ENCODE measurements around the gene MAPK1. TPM values are rescaled to one million over a fixed set of nuclear protein-coding genes. Genes with fewer than 3 reads are reported as not detected.
"Not testable (repeated sequence)": the region's sequence is repeated elsewhere in the genome, so short reads cannot be mapped to it uniquely, and the experiment has no call there.

The MAPK1 gene
- total RNA-seq, 2 experiments from 2014 or later = 74.0 to 82.6 TPM

DNA sequence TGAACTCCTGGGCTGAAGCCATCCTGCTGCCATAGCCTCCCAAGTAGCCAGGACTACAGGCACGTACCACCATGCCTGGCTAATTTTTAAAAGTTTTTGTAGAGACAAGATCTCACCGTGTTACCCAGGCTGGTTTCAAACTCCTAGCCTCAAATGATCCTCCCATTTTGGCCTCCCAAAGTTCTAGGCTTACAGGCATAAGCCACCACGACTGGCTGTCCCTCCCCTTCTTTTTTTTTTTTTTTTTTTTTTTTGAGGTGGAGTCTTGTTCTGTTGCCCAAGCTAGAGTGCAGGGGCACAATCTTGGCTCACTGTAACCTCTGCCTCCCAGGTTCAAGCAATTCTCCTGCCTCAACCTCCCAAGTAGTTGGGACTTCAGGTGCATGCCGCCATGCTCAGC is 7.5 kb upstream of the MAPK1 start:
- H3K36me3 Mint-ChIP-seq (ENCODE audit: low read depth); H3K9me3 Mint-ChIP-seq; DNase-seq; H3K27me3 Mint-ChIP-seq (ENCODE audit: low read depth); intact Hi-C loops (cut with micrococcal nuclease); CTCF ChIA-PET; H3K4me3 Mint-ChIP-seq; H3K27ac Mint-ChIP-seq: not testable (repeated sequence)
- peaks cover 14% of the 10 kb centered on the region for H3K4me1 Mint-ChIP-seq (ENCODE audit: low read depth)

DNA sequence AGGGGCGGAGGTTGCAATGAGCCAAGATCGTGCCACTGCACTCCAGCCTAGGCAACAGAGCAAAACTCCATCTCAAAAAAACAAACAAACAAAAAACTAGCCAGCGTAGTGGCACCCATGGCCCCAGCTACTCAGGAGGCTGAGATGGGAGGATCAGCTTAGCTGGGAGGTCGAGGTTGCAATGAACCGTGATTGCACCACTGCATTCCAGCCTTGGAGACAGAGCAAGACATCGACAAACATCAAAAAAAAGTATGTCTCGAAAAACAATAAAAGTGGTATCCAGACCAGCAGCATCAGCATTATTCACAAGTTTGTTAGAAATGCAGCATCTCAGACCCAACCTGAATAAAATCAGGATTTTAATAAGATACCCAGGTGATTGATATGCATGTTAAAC is 6.2 kb upstream of the MAPK1 start:
- Mint-ChIP-seq H3K4me3 (no peak overlapping the region), H3K9me3 (no peaks in the 10 kb centered on the region), H3K4me1 (ENCODE audit: low read depth) (peaks cover 18% of the 10 kb centered on the region), H3K27ac (no peak overlapping the region), H3K27me3 (ENCODE audit: low read depth) (no peaks in the 10 kb centered on the region), H3K36me3 (ENCODE audit: low read depth) (no peaks in the 10 kb centered on the region)
- DNase-seq = no peak
- CTCF ChIA-PET = no interaction called here
- intact Hi-C loops (cut with micrococcal nuclease) = no loop called here

DNA sequence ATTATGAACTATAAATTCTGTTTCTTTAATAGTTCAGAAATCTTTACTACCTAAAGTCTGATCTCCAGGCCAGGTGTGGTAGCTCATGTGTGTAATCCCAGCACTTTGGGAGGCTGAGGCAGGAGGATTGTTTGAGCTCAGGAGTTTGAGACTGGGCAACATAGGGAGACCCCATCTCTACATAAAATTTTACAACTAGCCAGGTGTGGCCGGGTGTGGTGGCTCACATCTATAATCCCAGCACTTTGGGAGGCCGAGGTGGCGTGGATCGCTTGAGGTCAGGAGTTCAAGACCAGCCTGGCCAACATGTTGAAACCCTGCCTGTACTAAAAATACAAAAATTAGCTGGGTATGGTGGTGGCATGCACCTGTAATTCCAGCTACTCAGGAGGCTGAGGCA is 5.3 kb upstream of the MAPK1 start:
- DNase-seq; H3K27me3 Mint-ChIP-seq (ENCODE audit: low read depth); H3K4me3 Mint-ChIP-seq; H3K27ac Mint-ChIP-seq; intact Hi-C loops (cut with micrococcal nuclease); H3K9me3 Mint-ChIP-seq; CTCF ChIA-PET; H3K36me3 Mint-ChIP-seq (ENCODE audit: low read depth): not testable (repeated sequence)
- H3K4me1 Mint-ChIP-seq (ENCODE audit: low read depth) = peaks cover 25% of the 10 kb centered on the region

DNA sequence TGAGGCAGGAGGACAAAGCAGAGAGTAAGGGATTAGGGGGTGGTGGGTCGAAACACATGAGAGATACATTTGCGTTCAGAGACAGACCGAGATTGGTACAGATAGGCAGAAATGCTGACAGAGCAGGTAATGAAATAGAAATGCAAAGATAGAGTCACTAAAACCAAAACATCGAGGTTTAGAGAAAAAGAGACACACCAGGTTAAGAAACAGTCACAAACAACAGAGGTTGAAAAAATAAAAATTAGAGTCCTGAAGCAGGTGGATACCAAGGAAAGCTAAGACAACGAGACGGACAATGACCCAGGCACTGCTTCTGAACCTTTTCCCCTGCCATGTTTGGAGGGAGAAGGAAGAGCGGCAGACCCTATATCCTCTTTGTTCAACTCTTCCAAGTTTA is 1.2 kb upstream of the MAPK1 start:
- peak overlapping the region; percentile 82 for H3K4me3 Mint-ChIP-seq

DNA sequence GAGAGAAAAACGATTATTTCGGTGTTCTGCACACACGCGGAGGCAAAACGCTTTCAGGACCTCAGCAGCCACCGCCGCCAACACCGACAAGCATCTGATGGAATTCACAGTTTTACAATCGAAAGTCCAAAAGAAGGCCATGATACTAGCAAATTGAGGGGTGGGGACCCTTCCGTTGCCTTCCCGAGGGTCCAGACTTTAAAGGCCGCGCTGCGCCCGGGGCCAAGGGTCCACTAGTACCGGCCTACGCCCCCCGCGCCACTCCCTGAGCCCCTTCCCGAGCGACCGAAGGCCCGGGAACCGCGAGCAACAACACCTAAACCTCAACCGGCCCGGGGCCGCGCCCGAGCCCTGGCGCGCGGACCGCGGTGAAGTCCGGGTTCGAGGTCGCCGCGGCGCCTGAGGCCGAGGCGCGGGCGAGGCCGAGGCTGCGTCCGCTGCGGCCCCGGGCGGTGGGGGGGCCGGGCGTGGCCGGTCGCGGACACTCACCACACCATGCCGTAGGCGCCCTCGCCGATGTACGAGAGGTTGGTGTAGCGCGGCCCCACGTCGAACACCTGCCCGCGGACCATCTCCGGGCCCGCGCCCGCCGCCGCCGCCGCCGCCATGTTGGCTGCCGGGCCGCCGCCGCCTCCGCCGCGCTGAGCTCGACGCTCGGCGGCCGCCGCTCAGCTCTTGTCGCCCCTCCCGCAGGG is 465 bp downstream of the MAPK1 start:
- Mint-ChIP-seq H3K4me1 (ENCODE audit: low read depth) (peaks cover 48% of the 10 kb centered on the region), H3K4me3 (peak overlapping the region; percentile 91), H3K36me3 (ENCODE audit: low read depth) (peaks cover 10% of the 10 kb centered on the region), H3K9me3 (no peaks in the 10 kb centered on the region), H3K27ac (peak overlapping the region; percentile 97), H3K27me3 (ENCODE audit: low read depth) (no peaks in the 10 kb centered on the region)
- intact Hi-C loops (cut with micrococcal nuclease) = loop anchor here (1.0 to 10.0 kb wide), 3 partner anchors 200 to 862 kb away; partner anchors contain the start of genes PPIL2, THAP7 and YDJC
- DNase-seq = peak; percentile 39
- CTCF ChIA-PET = interaction anchor here (0.9 kb wide), 1 partner anchor 9 kb away, joined by 3 read pairs; no protein-coding TSS in a partner anchor

More for the DNA sequence above, 1.2 kb upstream of the MAPK1 start:
- Mint-ChIP-seq H3K4me1 (ENCODE audit: low read depth) (peaks cover 36% of the 10 kb centered on the region), H3K9me3 (no peaks in the 10 kb centered on the region), H3K27ac (peak overlapping the region; percentile 97), H3K27me3 (ENCODE audit: low read depth) (no peaks in the 10 kb centered on the region), H3K36me3 (ENCODE audit: low read depth) (peaks cover 5% of the 10 kb centered on the region)
- CTCF ChIA-PET = no interaction called here
- intact Hi-C loops (cut with micrococcal nuclease) = loop anchor here (1.0 to 10.0 kb wide), 6 partner anchors 8 to 864 kb away; partner anchors contain the start of genes PPIL2, THAP7 and YPEL1
- no peak for DNase-seq

DNA sequence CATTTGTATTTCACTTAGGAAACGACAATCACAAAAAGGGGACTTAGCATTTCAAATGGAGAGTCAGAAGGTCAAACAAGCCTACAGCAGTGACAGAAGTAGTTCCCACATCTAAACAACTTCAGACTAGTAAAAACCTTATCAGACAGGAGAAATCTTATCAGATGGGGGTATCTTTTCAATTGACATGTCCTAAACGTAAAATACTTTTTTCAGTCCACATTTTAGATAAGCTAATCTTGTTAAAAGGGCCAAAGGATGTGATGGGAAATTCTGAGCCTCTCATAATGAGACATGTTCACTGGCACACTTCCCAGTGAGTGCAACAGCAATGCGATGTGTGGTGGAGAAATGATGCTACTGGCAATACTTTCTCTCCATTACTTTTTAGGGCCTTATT is 2.4 kb downstream of the MAPK1 start:
- Mint-ChIP-seq H3K4me3 (no peak overlapping the region), H3K9me3 (no peaks in the 10 kb centered on the region), H3K27me3 (ENCODE audit: low read depth) (no peaks in the 10 kb centered on the region), H3K36me3 (ENCODE audit: low read depth) (peaks cover 10% of the 10 kb centered on the region), H3K27ac (no peak overlapping the region), H3K4me1 (ENCODE audit: low read depth) (peaks cover 65% of the 10 kb centered on the region)
- intact Hi-C loops (cut with micrococcal nuclease) = loop anchor here (1.0 to 10.0 kb wide), 3 partner anchors 73 to 860 kb away; partner anchors contain the start of genes PPIL2 and THAP7
- peak; percentile 71 for DNase-seq
- CTCF ChIA-PET = no interaction called here

DNA sequence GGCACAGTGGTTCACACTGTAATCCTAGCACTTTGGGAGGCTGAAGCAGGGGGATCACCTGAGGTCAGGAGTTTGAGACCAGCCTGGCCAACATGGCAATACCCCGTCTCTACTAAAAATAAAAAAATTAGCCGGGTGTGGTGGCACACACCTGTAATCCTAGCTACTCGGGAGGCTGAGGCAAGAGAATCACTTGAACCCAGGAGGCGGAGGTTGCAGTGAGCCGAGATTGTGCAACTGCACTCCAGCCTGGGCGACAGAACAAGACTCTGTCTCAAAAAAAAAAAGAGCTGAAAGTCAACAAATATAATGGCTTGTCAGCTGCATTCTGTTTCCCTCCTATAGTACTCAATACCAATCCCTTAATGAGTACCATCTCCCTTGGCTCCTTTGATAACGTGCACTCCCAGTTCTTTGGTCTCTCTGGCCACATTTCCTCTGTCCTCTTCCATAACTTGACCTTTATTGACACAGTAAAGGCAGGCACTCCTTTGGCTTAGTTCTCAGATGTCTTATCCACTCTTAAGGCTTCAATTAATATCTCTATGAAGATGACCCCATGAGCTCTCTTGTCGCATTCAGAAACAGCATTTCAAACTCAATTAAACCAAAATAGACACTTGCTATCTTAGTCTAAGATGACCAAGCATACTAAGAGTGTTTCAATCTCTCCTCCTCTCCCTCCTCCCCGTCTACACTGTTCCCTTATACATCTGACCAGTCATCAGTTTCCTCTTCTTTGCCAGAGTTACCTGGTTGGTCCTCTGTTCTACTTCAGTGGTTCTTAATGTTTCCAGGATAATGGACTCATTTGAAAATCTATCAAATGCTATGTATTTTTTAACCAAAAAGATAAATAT is 4.8 kb downstream of the MAPK1 start:
- DNase-seq = no peak
- Mint-ChIP-seq H3K27me3 (ENCODE audit: low read depth) (no peaks in the 10 kb centered on the region), H3K9me3 (no peaks in the 10 kb centered on the region), H3K4me1 (ENCODE audit: low read depth) (peaks cover 75% of the 10 kb centered on the region), H3K27ac (no peak overlapping the region), H3K4me3 (no peak overlapping the region), H3K36me3 (ENCODE audit: low read depth) (peaks cover 10% of the 10 kb centered on the region)
- CTCF ChIA-PET = no interaction called here
- intact Hi-C loops (cut with micrococcal nuclease) = loop anchor here (10.0 kb wide), 1 partner anchor 858 kb away; the partner anchor contains the start of gene THAP7

DNA sequence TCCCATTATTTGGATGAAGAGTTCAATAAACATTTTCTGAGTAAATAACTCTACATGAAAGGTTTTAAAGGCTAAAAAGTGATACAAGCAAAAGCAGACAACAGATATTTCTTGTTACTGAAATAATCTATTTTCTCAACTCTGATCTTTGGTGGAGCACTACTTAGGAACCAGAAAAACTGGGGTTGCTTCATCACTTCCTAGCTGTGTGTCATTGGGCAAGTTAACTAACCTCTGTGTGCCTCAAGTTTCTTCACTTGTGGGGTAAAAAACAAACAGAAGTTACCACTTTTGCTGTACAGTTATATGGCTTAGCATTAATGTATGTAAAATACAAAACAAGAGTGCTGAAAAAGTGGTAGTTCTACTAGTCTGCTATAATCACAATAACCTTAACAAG is 5.6 kb downstream of the MAPK1 start:
- peaks cover 81% of the 10 kb centered on the region for H3K4me1 Mint-ChIP-seq (ENCODE audit: low read depth)
- no peaks in the 10 kb centered on the region for H3K9me3 Mint-ChIP-seq
- DNase-seq = no peak
- intact Hi-C loops (cut with micrococcal nuclease) = loop anchor here (10.0 kb wide), 1 partner anchor 857 kb away; the partner anchor contains the start of gene THAP7
- H3K27ac Mint-ChIP-seq = no peak overlapping the region
- no peak overlapping the region for H3K4me3 Mint-ChIP-seq
- no peaks in the 10 kb centered on the region for H3K27me3 Mint-ChIP-seq (ENCODE audit: low read depth)
- H3K36me3 Mint-ChIP-seq (ENCODE audit: low read depth) = peaks cover 10% of the 10 kb centered on the region
- CTCF ChIA-PET = interaction anchor here (0.6 to 0.8 kb wide), 2 partner anchors 9 to 76 kb away, joined by 3 to 4 read pairs; no protein-coding TSS in a partner anchor

DNA sequence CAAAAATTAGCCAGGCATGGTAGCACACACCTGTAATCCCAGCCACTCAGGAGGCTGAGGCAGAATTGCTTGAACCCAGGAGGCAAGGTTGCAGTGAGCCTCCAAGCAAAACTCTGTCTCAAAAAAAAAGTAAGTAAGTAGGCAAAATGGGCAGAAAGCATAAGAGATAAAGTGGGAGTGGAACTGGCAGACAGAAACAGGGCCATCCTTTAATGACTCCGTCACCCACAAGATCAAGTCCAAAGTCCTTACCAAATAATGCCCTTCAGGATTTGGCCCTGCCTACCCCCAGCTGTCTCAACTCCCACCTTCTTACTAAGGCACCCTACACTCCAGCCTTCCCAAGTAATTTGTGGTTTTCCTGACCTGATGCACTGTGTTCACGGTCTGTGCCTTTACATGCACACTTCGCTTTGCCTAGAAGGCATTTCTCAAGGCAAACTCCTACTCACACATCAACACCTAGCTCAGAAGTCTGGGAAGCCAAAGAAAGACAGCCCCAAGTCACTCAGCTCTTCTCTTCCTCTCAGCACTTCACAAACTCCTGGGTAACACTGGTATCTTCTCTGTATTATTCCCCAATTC is 6.1 kb downstream of the MAPK1 start:
- Mint-ChIP-seq H3K27ac (no peak overlapping the region), H3K9me3 (no peaks in the 10 kb centered on the region), H3K27me3 (ENCODE audit: low read depth) (no peaks in the 10 kb centered on the region), H3K4me1 (ENCODE audit: low read depth) (peaks cover 85% of the 10 kb centered on the region), H3K4me3 (no peak overlapping the region), H3K36me3 (ENCODE audit: low read depth) (peaks cover 10% of the 10 kb centered on the region)
- DNase-seq = no peak
- intact Hi-C loops (cut with micrococcal nuclease) = loop anchor here (10.0 kb wide), 1 partner anchor 857 kb away; the partner anchor contains the start of gene THAP7
- CTCF ChIA-PET = interaction anchor here (0.6 to 0.8 kb wide), 2 partner anchors 10 to 76 kb away, joined by 3 to 4 read pairs; no protein-coding TSS in a partner anchor

DNA sequence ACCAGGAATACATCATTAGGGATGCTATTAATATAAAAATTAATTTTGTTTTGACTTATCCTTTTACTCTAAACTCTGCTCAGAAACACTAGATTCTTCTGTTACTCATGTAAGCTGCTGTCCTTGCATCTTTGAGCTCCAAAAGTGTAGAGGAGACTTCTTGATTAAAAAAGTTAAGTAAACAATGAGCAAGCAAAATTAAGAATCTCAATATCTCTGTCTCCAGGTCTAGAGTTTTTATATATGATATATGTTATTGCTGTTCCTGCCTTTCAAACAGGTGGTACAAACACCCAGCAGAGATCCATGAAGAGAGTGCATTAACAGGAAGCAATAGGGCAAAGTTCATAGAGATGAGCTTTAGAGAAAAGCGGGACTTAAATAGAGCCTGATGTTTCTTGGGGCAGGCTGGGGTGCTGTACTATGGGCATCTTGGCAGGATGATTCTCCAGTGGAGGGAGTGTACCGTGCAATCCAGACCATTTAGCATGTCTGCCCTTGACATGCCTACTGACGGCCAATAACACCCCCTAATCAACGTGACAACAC is 6.9 kb downstream of the MAPK1 start:
- H3K27ac Mint-ChIP-seq = no peak overlapping the region
- no peaks in the 10 kb centered on the region for H3K27me3 Mint-ChIP-seq (ENCODE audit: low read depth)
- H3K4me1 Mint-ChIP-seq (ENCODE audit: low read depth) = peaks cover 85% of the 10 kb centered on the region
- CTCF ChIA-PET = interaction anchor here (0.6 to 1.1 kb wide), 2 partner anchors 16 to 149 kb away, joined by 3 read pairs; no protein-coding TSS in a partner anchor
- no peaks in the 10 kb centered on the region for H3K9me3 Mint-ChIP-seq
- DNase-seq = no peak
- peaks cover 8% of the 10 kb centered on the region for H3K36me3 Mint-ChIP-seq (ENCODE audit: low read depth)
- intact Hi-C loops (cut with micrococcal nuclease) = loop anchor here (10.0 kb wide), 1 partner anchor 856 kb away; the partner anchor contains the start of gene THAP7
- H3K4me3 Mint-ChIP-seq = no peak overlapping the region

DNA sequence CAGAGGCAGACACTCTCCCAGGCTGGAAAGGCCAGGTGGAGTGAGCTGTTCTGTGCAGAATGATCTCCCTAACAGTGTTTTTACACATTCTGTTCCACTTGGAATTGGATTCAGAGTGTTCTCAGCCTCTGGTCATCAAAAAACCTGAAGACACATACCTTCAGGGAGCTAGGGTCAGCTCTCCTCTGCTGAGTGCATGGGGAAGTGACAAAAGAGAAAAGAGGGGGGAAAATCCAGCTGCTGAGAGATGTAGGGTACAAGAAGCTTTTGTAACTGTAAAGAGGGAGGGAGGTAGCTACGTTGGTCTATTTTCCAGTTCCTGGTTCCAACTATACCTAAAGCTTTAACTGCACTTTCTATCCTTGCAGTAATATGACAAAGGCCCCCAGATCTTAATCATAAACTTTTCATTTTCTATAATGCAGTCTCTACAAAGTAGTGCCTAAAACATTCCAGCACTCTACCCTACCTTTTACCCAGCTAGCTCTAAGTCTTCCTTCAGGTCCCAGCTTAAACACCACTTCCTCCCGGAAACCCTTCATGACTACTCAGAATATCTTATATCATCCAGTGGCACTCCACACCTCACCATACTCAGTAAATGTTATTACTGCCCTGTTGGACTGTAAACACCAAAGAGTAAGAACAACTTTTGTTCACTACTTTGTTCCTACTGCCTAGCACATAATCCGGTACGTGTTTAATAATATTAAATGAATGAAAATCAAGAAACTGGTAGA is 9.2 kb downstream of the MAPK1 start:
- Mint-ChIP-seq H3K27ac (no peak overlapping the region), H3K27me3 (ENCODE audit: low read depth) (no peaks in the 10 kb centered on the region), H3K36me3 (ENCODE audit: low read depth) (peaks cover 11% of the 10 kb centered on the region), H3K9me3 (no peaks in the 10 kb centered on the region), H3K4me1 (ENCODE audit: low read depth) (peaks cover 84% of the 10 kb centered on the region), H3K4me3 (no peak overlapping the region)
- CTCF ChIA-PET = interaction anchor here (0.6 to 1.6 kb wide), 3 partner anchors 17 to 80 kb away, joined by 3 to 4 read pairs (median 3); no protein-coding TSS in a partner anchor
- DNase-seq = no peak
- intact Hi-C loops (cut with micrococcal nuclease) = loop anchor here (2.0 kb wide), 1 partner anchor 19 kb away; no protein-coding TSS in a partner anchor
